ENCODE results near the gene PLVAP. TPM values are rescaled to one million over a fixed set of nuclear protein-coding genes. Genes with fewer than 3 reads are reported as not detected.
"Not testable (repeated sequence)": the region's sequence is repeated elsewhere in the genome, so short reads cannot be mapped to it uniquely, and the experiment has no call there.

The PLVAP gene
- total and polyA plus RNA-seq, 11 donors = 7.1 to 52.8 (median 24.5) TPM

DNA sequence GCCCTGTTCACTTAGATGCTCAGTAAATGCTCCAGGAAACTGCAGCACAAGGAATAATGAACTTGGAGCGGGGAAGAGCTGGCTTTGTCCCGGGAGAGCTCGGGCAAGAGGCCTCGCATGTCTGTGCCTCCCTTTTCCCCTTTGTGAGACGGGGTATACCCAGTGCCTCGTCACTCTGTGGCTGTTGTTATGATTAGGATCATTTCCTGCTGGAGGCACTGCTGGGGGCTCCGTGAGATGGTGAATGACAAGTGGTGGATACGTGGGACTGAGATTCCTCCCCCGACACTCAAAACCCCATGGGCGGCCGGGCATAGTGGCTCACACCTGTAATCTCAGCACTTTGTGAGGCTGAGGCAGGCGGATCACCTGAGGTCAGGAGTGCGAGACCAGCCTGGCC is 1.1 kb upstream of the PLVAP start:
- no peaks in the 10 kb centered on the region for H3K9me3 ChIP-seq
- H3K36me3 ChIP-seq = no peaks in the 10 kb centered on the region
- TF ChIP-seq, protein P1, sequence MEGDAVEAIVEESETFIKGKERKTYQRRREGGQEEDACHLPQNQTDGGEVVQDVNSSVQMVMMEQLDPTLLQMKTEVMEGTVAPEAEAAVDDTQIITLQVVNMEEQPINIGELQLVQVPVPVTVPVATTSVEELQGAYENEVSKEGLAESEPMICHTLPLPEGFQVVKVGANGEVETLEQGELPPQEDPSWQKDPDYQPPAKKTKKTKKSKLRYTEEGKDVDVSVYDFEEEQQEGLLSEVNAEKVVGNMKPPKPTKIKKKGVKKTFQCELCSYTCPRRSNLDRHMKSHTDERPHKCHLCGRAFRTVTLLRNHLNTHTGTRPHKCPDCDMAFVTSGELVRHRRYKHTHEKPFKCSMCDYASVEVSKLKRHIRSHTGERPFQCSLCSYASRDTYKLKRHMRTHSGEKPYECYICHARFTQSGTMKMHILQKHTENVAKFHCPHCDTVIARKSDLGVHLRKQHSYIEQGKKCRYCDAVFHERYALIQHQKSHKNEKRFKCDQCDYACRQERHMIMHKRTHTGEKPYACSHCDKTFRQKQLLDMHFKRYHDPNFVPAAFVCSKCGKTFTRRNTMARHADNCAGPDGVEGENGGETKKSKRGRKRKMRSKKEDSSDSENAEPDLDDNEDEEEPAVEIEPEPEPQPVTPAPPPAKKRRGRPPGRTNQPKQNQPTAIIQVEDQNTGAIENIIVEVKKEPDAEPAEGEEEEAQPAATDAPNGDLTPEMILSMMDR (IDR thresholded peaks at IDR 0.05) = no peak
- no peak for TF ChIP-seq POLR2A (IDR thresholded peaks at IDR 0.05)
- no peak overlapping the region for H3K27ac ChIP-seq
- no peak for DNase-seq
- no peak overlapping the region for H3K4me3 ChIP-seq
- peaks cover 0 to 13% (median 0%) of the 10 kb centered on the region in 9 donors for H3K27me3 ChIP-seq
- H3K4me1 ChIP-seq = peaks cover 0 to 25% (median 10%) of the 10 kb centered on the region in 12 donors
- WGBS, 4 donors = 69 to 77% (median 72%) methylated on average over 11 to 13 of the region's 13 CpGs
- intact Hi-C loops (cut with DNase I) = no loop called here
- no peak for ATAC-seq

DNA sequence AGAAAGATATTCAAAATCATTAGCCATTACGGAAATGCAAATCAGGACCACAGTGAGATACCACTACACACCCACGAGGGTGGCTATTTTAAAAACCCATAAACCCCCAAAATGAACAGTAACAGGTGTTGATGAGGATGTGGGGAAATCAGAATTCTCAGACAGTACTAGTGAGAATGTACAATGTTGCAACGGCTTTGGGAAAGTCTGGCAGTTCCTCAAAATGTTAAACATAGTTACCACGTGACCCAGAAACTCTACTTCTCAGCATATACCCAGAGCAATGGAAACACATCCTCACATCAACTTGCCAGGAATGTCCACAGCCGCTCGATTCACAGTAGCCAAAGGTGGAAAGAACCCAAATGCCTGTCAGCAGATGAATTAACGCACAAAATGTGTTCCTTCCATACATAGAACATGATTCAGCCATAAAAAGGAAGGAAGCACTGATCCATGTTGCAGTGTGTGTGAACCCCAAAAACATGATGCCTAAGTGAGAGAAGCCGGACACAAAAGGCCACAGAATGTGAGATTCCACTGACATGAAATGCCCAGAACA is 7.0 kb downstream of the PLVAP start:
- no peaks in the 10 kb centered on the region for H3K27me3 ChIP-seq
- no peaks in the 10 kb centered on the region for H3K9me3 ChIP-seq
- peaks cover 0 to 13% (median 0%) of the 10 kb centered on the region in 12 donors for H3K4me1 ChIP-seq
- H3K4me3 ChIP-seq = no peak overlapping the region
- no peak for TF ChIP-seq POLR2A (IDR thresholded peaks at IDR 0.05)
- TF ChIP-seq, protein P1 (IDR thresholded peaks at IDR 0.05) = no peak
- intact Hi-C loops (cut with DNase I) = no loop called here
- 40 to 51% (median 44%) methylated on average over 8 of the region's 8 CpGs for WGBS, 4 donors
- H3K36me3 ChIP-seq = no peaks in the 10 kb centered on the region
- ATAC-seq (peak; percentile 24 to 59 (median 42)), DNase-seq (no peak)
- peak overlapping the region in 1 of 12 donors; percentile 32 for H3K27ac ChIP-seq

DNA sequence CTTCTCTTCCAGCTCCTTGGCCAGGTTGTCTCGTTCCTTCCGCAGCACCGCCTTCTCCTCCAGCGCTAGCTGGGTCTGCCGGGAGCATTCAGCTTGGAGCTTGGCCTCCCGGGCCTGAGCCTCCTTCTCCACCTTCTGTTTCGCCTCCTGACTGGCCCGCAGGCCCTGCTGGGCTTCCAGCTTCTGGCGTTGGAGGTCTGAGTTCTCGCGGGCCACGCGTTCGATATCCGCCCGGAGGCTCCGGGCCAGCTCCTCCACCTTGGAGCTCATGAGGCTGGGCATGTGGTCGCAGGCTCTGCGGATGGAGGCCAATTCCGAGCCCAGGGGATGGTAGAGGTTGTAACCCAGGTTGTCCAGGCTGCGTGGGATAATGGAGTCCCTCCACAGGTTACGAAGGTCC is 11.8 kb downstream of the PLVAP start:
- ATAC-seq (no peak), DNase-seq (no peak)
- H3K36me3 ChIP-seq = no peaks in the 10 kb centered on the region
- WGBS, 4 donors = 92 to 97% (median 95%) methylated on average over 21 to 22 of the region's 22 CpGs
- no peaks in the 10 kb centered on the region for H3K27me3 ChIP-seq
- H3K4me3 ChIP-seq = no peak overlapping the region
- no peaks in the 10 kb centered on the region for H3K9me3 ChIP-seq
- H3K27ac ChIP-seq = no peak overlapping the region
- H3K4me1 ChIP-seq = peaks cover 0 to 10% (median 0%) of the 10 kb centered on the region in 12 donors
- intact Hi-C loops (cut with DNase I) = no loop called here
- no peak for TF ChIP-seq POLR2A (IDR thresholded peaks at IDR 0.05)
- TF ChIP-seq, protein P1 (IDR thresholded peaks at IDR 0.05) = no peak

DNA sequence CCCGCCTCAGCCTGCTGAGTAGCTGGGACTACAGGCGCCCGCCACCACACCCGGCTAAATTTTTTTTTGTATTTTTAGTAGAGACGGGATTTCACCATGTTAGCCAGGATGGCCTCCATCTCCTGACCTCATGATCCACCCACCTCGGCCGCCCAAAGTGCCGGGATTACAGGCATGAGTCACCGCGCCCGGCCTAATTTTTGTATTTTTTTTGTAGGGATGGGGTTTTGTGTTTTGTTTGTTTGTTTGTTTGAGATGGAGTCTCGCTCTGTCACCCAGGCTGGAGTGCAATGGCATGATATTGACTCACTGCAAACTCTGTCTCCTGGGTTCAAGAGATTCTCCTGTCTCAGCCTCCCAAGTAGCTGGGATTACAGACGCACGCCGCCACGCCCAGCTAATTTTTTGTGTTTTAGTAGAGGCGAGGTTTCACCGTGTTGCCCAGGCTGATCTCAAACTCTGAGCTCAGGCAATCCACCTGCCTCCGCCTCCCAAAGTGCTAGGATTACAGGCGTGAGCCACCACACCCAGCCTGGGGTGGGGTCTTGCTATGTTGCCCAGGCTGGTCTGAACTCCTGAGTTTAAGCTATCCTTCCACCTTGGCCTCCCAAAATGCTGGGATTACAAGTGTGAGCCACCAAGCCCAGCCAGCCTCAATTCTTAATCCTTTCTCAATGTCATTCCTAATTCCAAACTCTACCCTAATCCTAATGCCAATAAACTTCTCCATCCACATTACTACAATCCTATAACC is 13.1 kb downstream of the PLVAP start:
- ATAC-seq; H3K36me3 ChIP-seq; DNase-seq; H3K4me3 ChIP-seq; H3K9me3 ChIP-seq; H3K27ac ChIP-seq; intact Hi-C loops (cut with DNase I); H3K4me1 ChIP-seq; H3K27me3 ChIP-seq: not testable (repeated sequence)
- WGBS, 4 donors = 91 to 97% (median 94%) methylated on average over 20 of the region's 20 CpGs
